Germinal center (tissue), 1 donor: ENCODE data around the gene GCNT2.
"Not testable (repeated sequence)": the region's sequence is repeated elsewhere in the genome, so short reads cannot be mapped to it uniquely, and the experiment has no call there.

Experiments used
- DNase-seq: peaks from one replicate; pipeline ENCODE4 v3.0.0; 2012; ENCODE audit warnings: mixed read lengths, low spot score

GCNT2 gene

GRCh38 chr6:10660431-10661191 lies 139.5 kb downstream of the GCNT2 start:
- not testable (repeated sequence) for DNase-seq

- DNase-seq: no peak
These were observed 141.1 kb downstream of the GCNT2 start for GRCh38 chr6:10662207-10662606.

- no peak for DNase-seq
These were observed 141.6 kb downstream of the GCNT2 start for GRCh38 chr6:10662742-10663141.

- not testable (repeated sequence) for DNase-seq
These were observed 144.4 kb downstream of the GCNT2 start for GRCh38 chr6:10665595-10665994.

GRCh38 chr6:10668126-10668917 lies 147.2 kb downstream of the GCNT2 start:
- DNase-seq: no peak

- no peak for DNase-seq
These were observed 155.3 kb downstream of the GCNT2 start for GRCh38 chr6:10676403-10676802.

GRCh38 chr6:10678456-10678855 lies 157.3 kb downstream of the GCNT2 start:
- DNase-seq: no peak
